H9 (cell line): ENCODE data around the gene KCTD17. TPM values are rescaled to one million over a fixed set of nuclear protein-coding genes. Genes with fewer than 3 reads are reported as not detected.

Experiments used
- DNase-seq: peaks from one replicate; pipeline ENCODE4 v3.0.0-alpha.2; 2017
- H2AFZ ChIP-seq: one replicate; pipeline ENCODE4 v1.6.1; 2013; ENCODE audit warnings: mild to moderate bottlenecking, low read length, control low read depth, moderate library complexity
- H2AK5ac ChIP-seq: 2 replicates; pipeline ENCODE4 v1.6.1; 2013; ENCODE audit warnings: low read length, control low read depth, mixed read lengths; ENCODE audit not compliant: insufficient read length
- H2BK120ac ChIP-seq: one replicate; pipeline ENCODE4 v1.6.1; 2013; ENCODE audit warnings: low read depth, mild to moderate bottlenecking, low read length, control low read depth, inconsistent platforms; ENCODE audit not compliant: poor library complexity, severe bottlenecking
- H2BK12ac ChIP-seq: 2 replicates; pipeline ENCODE4 v1.6.1; 2013; ENCODE audit warnings: low read length, control low read depth, mixed read lengths, low read depth; ENCODE audit not compliant: insufficient read length
- H2BK15ac ChIP-seq: 2 replicates; pipeline ENCODE4 v1.6.1; 2013; ENCODE audit warnings: low read depth, low read length, control low read depth
- H2BK20ac ChIP-seq: one replicate; pipeline ENCODE4 v1.6.1; 2013; ENCODE audit warnings: low read depth, mild to moderate bottlenecking, low read length, control low read depth, inconsistent platforms; ENCODE audit not compliant: poor library complexity, severe bottlenecking
- H2BK5ac ChIP-seq: 2 replicates; pipeline ENCODE4 v1.6.1; 2013; ENCODE audit warnings: low read length, control low read depth, mixed read lengths; ENCODE audit not compliant: insufficient read length
- H3K14ac ChIP-seq: 2 replicates; pipeline ENCODE4 v1.6.1; 2013; ENCODE audit warnings: low read length, control low read depth; ENCODE audit not compliant: insufficient read depth
- H3K18ac ChIP-seq: 2 replicates; pipeline ENCODE4 v1.6.1; 2013; ENCODE audit warnings: low read depth, mild to moderate bottlenecking, mixed read lengths, low read length, control low read depth; ENCODE audit not compliant: insufficient read length
- H3K23ac ChIP-seq: 2 replicates; pipeline ENCODE4 v1.6.1; 2013; ENCODE audit warnings: low read length, control low read depth, mixed read lengths, low read depth; ENCODE audit not compliant: insufficient read length
- H3K23me2 ChIP-seq: 2 replicates; pipeline ENCODE4 v1.6.1; 2013; ENCODE audit warnings: low read depth, mild to moderate bottlenecking, mixed read lengths, low read length, control low read depth; ENCODE audit not compliant: insufficient read length, poor library complexity, severe bottlenecking
- H3K27ac ChIP-seq: 2 replicates; pipeline ENCODE4 v1.5.1; 2013; ENCODE audit warnings: low read length, control low read depth, mixed read lengths, low read depth; ENCODE audit not compliant: insufficient read length
- H3K27me3 ChIP-seq: 2 replicates; pipeline ENCODE4 v1.6.1; 2013; ENCODE audit warnings: low read length, control low read depth, inconsistent platforms; ENCODE audit not compliant: insufficient read depth
- H3K4ac ChIP-seq: 2 replicates; pipeline ENCODE4 v1.6.1; 2013; ENCODE audit warnings: low read depth, mild to moderate bottlenecking, control low read depth, inconsistent platforms, low read length, moderate library complexity
- H3K4me1 ChIP-seq: 2 replicates; pipeline ENCODE4 v1.6.1; 2013; ENCODE audit warnings: low read length, control low read depth, inconsistent platforms; ENCODE audit not compliant: insufficient read depth
- H3K4me2 ChIP-seq: 2 replicates; pipeline ENCODE4 v1.6.1; 2013; ENCODE audit warnings: low read length, control low read depth, mixed read lengths; ENCODE audit not compliant: insufficient read length, insufficient read depth
- H3K56ac ChIP-seq: 2 replicates; pipeline ENCODE4 v1.6.1; 2013; ENCODE audit warnings: low read depth, mild to moderate bottlenecking, mixed read lengths, low read length, control low read depth; ENCODE audit not compliant: insufficient read length
- H3K79me1 ChIP-seq: 2 replicates; pipeline ENCODE4 v1.6.1; 2013; ENCODE audit warnings: low read depth, mild to moderate bottlenecking, moderate library complexity, low read length, control low read depth, inconsistent platforms; ENCODE audit not compliant: insufficient read depth, poor library complexity, severe bottlenecking
- H3K79me2 ChIP-seq: 2 replicates; pipeline ENCODE4 v1.6.1; 2013; ENCODE audit warnings: low read length, control low read depth, inconsistent platforms; ENCODE audit not compliant: insufficient read depth
- H3K9ac ChIP-seq: 2 replicates; pipeline ENCODE4 v1.6.1; 2013; ENCODE audit warnings: low read length, control low read depth, mixed read lengths; ENCODE audit not compliant: insufficient read length; ENCODE audit errors: extremely low read depth
- H3K9me3 ChIP-seq: one replicate; pipeline ENCODE4 v1.6.1; 2013; ENCODE audit warnings: low read depth, low read length, inconsistent platforms; ENCODE audit not compliant: control insufficient read depth
- H3T11ph ChIP-seq: one replicate; pipeline ENCODE4 v1.6.1; 2013; ENCODE audit warnings: mild to moderate bottlenecking, low read length, control low read depth, inconsistent platforms
- H4K20me1 ChIP-seq: one replicate; pipeline ENCODE4 v1.6.1; 2013; ENCODE audit not compliant: control insufficient read depth, insufficient read length, insufficient read depth
- H4K5ac ChIP-seq: 2 replicates; pipeline ENCODE4 v1.6.1; 2013; ENCODE audit warnings: low read depth, mild to moderate bottlenecking, mixed read lengths, low read length, control low read depth; ENCODE audit not compliant: insufficient read length
- H4K8ac ChIP-seq: replicated peaks from 2 replicates; pipeline ENCODE4 v1.6.1; 2013; ENCODE audit warnings: low read length, control low read depth, mixed read lengths, low read depth; ENCODE audit not compliant: insufficient read length
- H4K91ac ChIP-seq: 2 replicates; pipeline ENCODE4 v1.6.1; 2013; ENCODE audit warnings: low read depth, mild to moderate bottlenecking, moderate library complexity, mixed read lengths, low read length, control low read depth; ENCODE audit not compliant: insufficient read length
- H3K27ac Mint-ChIP-seq, 3 experiments: 2 replicates in 2 of 3; 3 replicates in 1 of 3; pipeline ENCODE4 v1.8.0; 2020 to 2021; ENCODE audit warnings: mixed read lengths in 3 of 3, mild to moderate bottlenecking in 1 of 3, moderate library complexity in 1 of 3
- H3K27me3 Mint-ChIP-seq: 2 replicates; pipeline ENCODE4 v1.8.0; 2021; ENCODE audit warnings: low read depth, mild to moderate bottlenecking, moderate library complexity, mixed read lengths
- H3K36me3 Mint-ChIP-seq, 3 experiments: 2 replicates in 2 of 3; 3 replicates in 1 of 3; pipeline ENCODE4 v1.8.0; 2020 to 2021; ENCODE audit warnings: low read depth in 3 of 3, mixed read lengths in 3 of 3; ENCODE audit not compliant: insufficient read depth in 1 of 3
- H3K4me1 Mint-ChIP-seq, 2 experiments: 2 replicates each; pipeline ENCODE4 v1.8.0; 2020; ENCODE audit warnings: mixed read lengths in 2 of 2
- H3K4me3 Mint-ChIP-seq, 2 experiments: 2 replicates in 1 of 2; 3 replicates in 1 of 2; pipeline ENCODE4 v1.8.0; 2020 to 2021; ENCODE audit warnings: mild to moderate bottlenecking in 2 of 2, mixed read lengths in 2 of 2, moderate library complexity in 1 of 2
- H3K9me3 Mint-ChIP-seq, 2 experiments: 2 replicates in 1 of 2; 3 replicates in 1 of 2; pipeline ENCODE4 v1.8.0; 2020; ENCODE audit warnings: mild to moderate bottlenecking in 2 of 2, mixed read lengths in 2 of 2, moderate library complexity in 1 of 2
- CTCF ChIP-seq: fragments of 200-600 bp; sonication (generic); conservative IDR thresholded peaks from 3 replicates; pipeline ENCODE4 v1.8.0; 2021; ENCODE audit warnings: antibody characterized with exemption, mild to moderate bottlenecking
- WGBS: extraction: QIAGEN DNeasy Blood & Tissue Kit; methylation state at CpG from one replicate; pipeline ENCODE4 v1.1.7; 2013; ENCODE audit warnings: missing lambda C conversion rate, low lambda C conversion rate, mixed read lengths; ENCODE audit not compliant: insufficient read length; ENCODE audit errors: extremely low coverage; 5-methylcytosine and 5-hydroxymethylcytosine counted together
- total RNA-seq: library from RNA; stranded (reverse); gene quantifications from 2 replicates; pipeline ENCODE4 v1.2.1, GENCODE V29; 2021

The KCTD17 gene
- total RNA-seq, 1 experiment from 2014 or later, result 34.1 TPM

DNA sequence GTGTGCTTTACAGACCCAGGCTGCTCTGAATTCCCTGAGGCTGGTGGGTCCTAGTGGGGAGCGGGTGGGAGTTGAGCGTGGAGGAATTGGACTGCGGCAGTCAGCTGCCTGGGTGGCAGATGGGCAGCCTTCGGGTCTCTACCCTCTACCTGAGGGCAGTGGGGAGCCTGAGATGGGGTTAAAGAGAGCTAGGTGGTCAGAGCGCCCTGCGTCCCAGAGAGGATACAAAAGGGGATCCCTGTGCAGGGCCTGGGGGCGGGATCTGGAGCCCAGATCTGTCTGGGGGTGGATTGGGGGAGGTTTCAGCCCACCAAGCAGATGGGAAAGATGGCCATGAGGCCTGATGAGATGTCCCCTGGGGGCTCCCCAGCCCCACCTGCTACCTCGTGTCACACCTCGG lies 18.2 kb downstream of the KCTD17 start:
- no peak overlapping the region for H4K5ac ChIP-seq
- no peaks in the 10 kb centered on the region for H3K79me1 ChIP-seq
- H3K23me2 ChIP-seq, result peaks cover 3% of the 10 kb centered on the region
- no peak overlapping the region for H2BK15ac ChIP-seq
- peaks cover 0 to 2% (median under 1%) of the 10 kb centered on the region in 3 experiments; a peak in 2 of 7 replicates for H3K36me3 Mint-ChIP-seq
- H3K23ac ChIP-seq, result no peak overlapping the region
- no CpG with 5 or more reads among the region's 9 CpGs for WGBS
- no peak overlapping the region for H2AFZ ChIP-seq
- peaks cover 2% of the 10 kb centered on the region for H4K20me1 ChIP-seq
- no peak overlapping the region for H2BK12ac ChIP-seq
- DNase-seq, result no peak
- H3K27ac ChIP-seq, result no peak overlapping the region
- no peak overlapping the region for H3K4ac ChIP-seq
- H3K27me3 Mint-ChIP-seq, result peaks cover 38% of the 10 kb centered on the region
- no peaks in the 10 kb centered on the region for H3K4me1 Mint-ChIP-seq
- H3K4me2 ChIP-seq, result no peak overlapping the region
- H3K27me3 ChIP-seq, result peaks cover 16% of the 10 kb centered on the region
- H3K9ac ChIP-seq, result no peak overlapping the region
- H3K14ac ChIP-seq, result no peak overlapping the region
- no peaks in the 10 kb centered on the region for H3K9me3 Mint-ChIP-seq
- no peak overlapping the region for H4K8ac ChIP-seq
- H3K18ac ChIP-seq, result no peak overlapping the region
- TF ChIP-seq CTCF, result no peak
- H3K4me3 Mint-ChIP-seq, result 0 out of 5 replicates have a peak overlapping the region, but pooled peaks of 1 of the 2 experiments have one; percentile 9
- H2BK5ac ChIP-seq, result no peak overlapping the region
- no peak overlapping the region for H2AK5ac ChIP-seq
- no peak overlapping the region; a peak in 1 of 7 replicates for H3K27ac Mint-ChIP-seq
- no peaks in the 10 kb centered on the region for H3K79me2 ChIP-seq
- H2BK20ac ChIP-seq, result no peak overlapping the region
- no peak overlapping the region for H2BK120ac ChIP-seq
- H3K56ac ChIP-seq, result no peak overlapping the region
- H4K91ac ChIP-seq, result no peak overlapping the region
- H3K9me3 ChIP-seq, result no peaks in the 10 kb centered on the region
- H3T11ph ChIP-seq, result no peak overlapping the region
- no peaks in the 10 kb centered on the region for H3K4me1 ChIP-seq
